ENCODE data around the gene ZNF784.

The ZNF784 gene

GRCh38 chr19:55652311-55653128 is 28.2 kb upstream of the ZNF784 start:
- no peak for DNase-seq (ENCODE audit: insufficient read length, low spot score)
- no peak for TF ChIP-seq POLR2A (IDR thresholded peaks at IDR 0.05; ENCODE audit: low read depth, low read length)
- FAIRE-seq = no peak

GRCh38 chr19:55651236-55651635 is 26.9 kb upstream of the ZNF784 start:
- no peak for TF ChIP-seq POLR2A (IDR thresholded peaks at IDR 0.05; ENCODE audit: low read depth, low read length)
- no peak for FAIRE-seq
- no peak for DNase-seq (ENCODE audit: insufficient read length, low spot score)

- FAIRE-seq (no peak), DNase-seq (ENCODE audit: insufficient read length, low spot score) (no peak)
- no peak for TF ChIP-seq POLR2A (IDR thresholded peaks at IDR 0.05; ENCODE audit: low read depth, low read length)
Measured at GRCh38 chr19:55650602-55651230, 26.4 kb upstream of the ZNF784 start.

GRCh38 chr19:55650126-55650557 is 25.8 kb upstream of the ZNF784 start:
- TF ChIP-seq POLR2A (IDR thresholded peaks at IDR 0.05; ENCODE audit: low read depth, low read length) = no peak
- no peak for FAIRE-seq
- DNase-seq (ENCODE audit: insufficient read length, low spot score) = no peak

GRCh38 chr19:55649268-55650125 is 25.1 kb upstream of the ZNF784 start:
- DNase-seq (ENCODE audit: insufficient read length, low spot score) = no peak
- no peak for TF ChIP-seq POLR2A (IDR thresholded peaks at IDR 0.05; ENCODE audit: low read depth, low read length)
- FAIRE-seq = no peak

GRCh38 chr19:55648585-55649267 is 24.4 kb upstream of the ZNF784 start:
- no peak for DNase-seq (ENCODE audit: insufficient read length, low spot score)
- no peak for TF ChIP-seq POLR2A (IDR thresholded peaks at IDR 0.05; ENCODE audit: low read depth, low read length)
- no peak for FAIRE-seq

GRCh38 chr19:55647732-55648584 is 23.6 kb upstream of the ZNF784 start, which contains the start of gene CCDC106:
Gene CCDC106, plus strand, starts transcription at chr19:55648212. Its CDS starts 835 bp downstream, at chr19:55649047.
- no peak for TF ChIP-seq POLR2A (IDR thresholded peaks at IDR 0.05; ENCODE audit: low read depth, low read length)
- FAIRE-seq = no peak
- no peak for DNase-seq (ENCODE audit: insufficient read length, low spot score)

- FAIRE-seq (no peak), DNase-seq (ENCODE audit: insufficient read length, low spot score) (no peak)
- TF ChIP-seq POLR2A (IDR thresholded peaks at IDR 0.05; ENCODE audit: low read depth, low read length) = no peak
Measured at GRCh38 chr19:55646889-55647731, 22.7 kb upstream of the ZNF784 start.

GRCh38 chr19:55645512-55645881 is 21.1 kb upstream of the ZNF784 start:
- no peak for TF ChIP-seq POLR2A (IDR thresholded peaks at IDR 0.05; ENCODE audit: low read depth, low read length)
- DNase-seq (ENCODE audit: insufficient read length, low spot score) = no peak
- FAIRE-seq = no peak

GRCh38 chr19:55644842-55645511 is 20.6 kb upstream of the ZNF784 start:
- no peak for DNase-seq (ENCODE audit: insufficient read length, low spot score)
- TF ChIP-seq POLR2A (IDR thresholded peaks at IDR 0.05; ENCODE audit: low read depth, low read length) = 0 out of 2 replicates have a peak, but pooled peaks have one; percentile 11
- FAIRE-seq = no peak

- DNase-seq (ENCODE audit: insufficient read length, low spot score) (no peak), FAIRE-seq (no peak)
- no peak for TF ChIP-seq POLR2A (IDR thresholded peaks at IDR 0.05; ENCODE audit: low read depth, low read length)
Measured at GRCh38 chr19:55644191-55644833, 19.9 kb upstream of the ZNF784 start.
